Measurements from ENCODE around the gene PRDM12.

DNA sequence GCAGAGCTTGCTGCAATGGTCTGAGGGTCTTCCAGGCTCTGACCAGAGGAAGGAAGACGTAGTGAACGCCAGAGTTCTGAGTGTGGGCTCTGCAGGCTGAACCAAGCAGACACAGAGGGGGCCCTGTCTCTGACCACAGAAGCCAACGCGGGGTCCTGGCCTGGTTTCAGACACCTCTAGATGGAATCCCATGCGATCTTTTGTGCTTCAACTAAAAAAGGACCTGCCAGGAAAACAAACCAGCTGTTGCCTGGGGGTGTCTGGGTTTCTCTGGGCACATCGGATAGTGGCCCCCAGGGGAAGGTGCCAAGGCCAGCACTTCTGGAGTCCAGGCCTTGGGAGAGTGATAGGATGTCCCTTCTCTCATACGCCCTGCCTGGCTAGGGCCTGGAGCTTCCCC is 12.9 kb downstream of the PRDM12 start:
- TF ChIP-seq CTCF (IDR thresholded peaks at IDR 0.05; ENCODE audit: low read depth, low read length, poor library complexity, severe bottlenecking) (no peak), EZH2phosphoT487 (IDR thresholded peaks at IDR 0.05; ENCODE audit: borderline replicate concordance, low read length) (no peak)

Data from DOHH2 (cell line).